Kidney tubule cell (primary cell): ENCODE measurements around the gene FAM110A.
"Not testable (repeated sequence)": the region's sequence is repeated elsewhere in the genome, so short reads cannot be mapped to it uniquely, and the experiment has no call there.

Source experiments
- DNase-seq: peaks from one replicate; pipeline ENCODE4 v3.0.0-alpha.2; 2018; ENCODE audit warnings: low spot score

FAM110A gene

GRCh38 chr20:823574-823902 is 10.0 kb upstream of the FAM110A start:
- DNase-seq, result no peak

GRCh38 chr20:824490-824889 is 9.0 kb upstream of the FAM110A start:
- DNase-seq, result no peak

- DNase-seq, result no peak
These were observed 8.6 kb upstream of the FAM110A start for GRCh38 chr20:824916-825315.

GRCh38 chr20:825710-826421 is 7.6 kb upstream of the FAM110A start:
- no peak for DNase-seq

DNA sequence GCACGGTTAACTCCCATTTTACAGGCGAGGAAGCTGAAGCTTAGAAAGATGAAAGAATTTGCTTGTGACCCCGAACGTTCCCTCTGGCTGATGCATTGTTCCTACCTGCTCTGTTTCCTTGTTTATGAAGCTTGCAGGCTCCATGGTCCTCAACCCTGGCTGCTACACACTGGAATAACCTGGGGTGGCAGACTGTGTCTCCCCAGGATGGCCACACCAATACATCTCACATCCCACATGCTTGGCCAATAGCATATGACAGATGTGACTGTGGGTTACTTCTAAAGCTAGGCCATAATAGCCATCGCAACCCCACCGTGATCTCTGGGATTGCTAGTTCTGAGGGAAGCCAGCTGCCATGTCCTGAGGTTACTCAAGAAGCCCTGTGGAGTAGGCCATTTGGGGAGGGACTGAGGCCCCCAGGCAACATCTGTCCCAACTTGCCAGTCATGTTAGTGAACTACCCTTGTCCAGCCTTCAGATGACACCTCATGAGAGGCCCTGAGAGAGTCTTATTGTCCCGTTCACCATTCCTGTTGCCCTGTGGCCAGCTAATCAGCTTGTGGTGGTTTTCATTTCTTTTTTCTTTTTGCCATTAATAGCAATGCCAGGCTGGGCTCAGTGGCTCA is 6.7 kb upstream of the FAM110A start:
- no peak for DNase-seq

DNA sequence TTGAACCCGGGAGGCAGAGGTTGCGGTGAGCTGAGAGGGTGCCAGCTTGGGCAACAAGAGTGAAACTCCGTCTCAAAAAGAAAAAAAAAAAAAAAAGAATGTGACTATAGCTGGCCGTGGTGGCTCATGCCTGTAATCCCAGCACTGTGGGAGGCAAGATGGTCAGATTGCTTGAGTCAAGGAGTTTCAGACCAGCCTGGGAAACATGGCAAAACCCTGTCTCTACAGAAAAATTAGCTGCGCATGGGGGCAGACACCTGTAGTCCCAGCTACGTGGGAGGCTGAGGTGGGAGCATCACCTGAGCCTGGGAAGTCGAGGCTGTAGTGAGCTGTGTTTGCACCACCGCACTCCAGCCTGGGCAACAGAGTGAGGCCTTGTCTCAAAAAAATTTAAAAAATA is 5.5 kb upstream of the FAM110A start:
- not testable (repeated sequence) for DNase-seq

DNA sequence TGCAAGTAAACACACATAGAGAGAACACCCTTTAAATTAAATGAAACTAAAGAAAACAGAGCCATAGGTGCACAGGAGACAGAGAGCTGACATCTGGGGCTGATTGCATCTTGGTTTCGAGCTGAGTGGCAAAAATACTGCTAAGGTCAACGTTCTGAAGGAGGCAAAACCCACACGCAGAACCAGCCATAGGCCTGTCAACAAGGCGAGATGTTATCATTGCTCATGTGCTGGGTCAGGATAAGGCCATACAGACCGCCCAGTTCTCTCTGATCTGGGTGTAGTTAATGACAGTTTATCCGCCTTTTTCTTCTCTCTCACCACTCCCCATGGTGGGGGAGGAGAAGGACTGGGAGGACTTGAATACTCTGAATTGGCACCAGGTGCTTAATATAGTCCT is 4.5 kb upstream of the FAM110A start:
- DNase-seq, result no peak

DNA sequence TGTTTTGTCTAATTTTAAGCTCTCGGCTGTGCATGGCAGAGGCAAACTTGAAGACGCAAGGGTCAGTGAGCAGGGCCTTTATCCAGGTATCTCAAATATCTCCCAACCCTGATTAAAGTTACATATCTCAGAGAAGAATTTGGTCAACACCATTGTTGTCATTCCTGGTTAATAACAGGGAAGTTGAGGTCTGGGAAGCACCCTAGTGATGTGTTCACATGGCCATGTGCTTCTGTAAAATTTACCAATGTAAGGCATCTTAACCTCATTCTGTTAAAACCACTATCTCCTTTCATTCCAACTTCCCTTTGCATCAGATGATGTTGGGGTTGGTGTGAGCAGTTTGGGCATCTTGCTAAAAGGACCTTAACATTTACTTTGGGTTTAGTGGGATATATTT is 4.0 kb upstream of the FAM110A start:
- peak; percentile 23 for DNase-seq

DNA sequence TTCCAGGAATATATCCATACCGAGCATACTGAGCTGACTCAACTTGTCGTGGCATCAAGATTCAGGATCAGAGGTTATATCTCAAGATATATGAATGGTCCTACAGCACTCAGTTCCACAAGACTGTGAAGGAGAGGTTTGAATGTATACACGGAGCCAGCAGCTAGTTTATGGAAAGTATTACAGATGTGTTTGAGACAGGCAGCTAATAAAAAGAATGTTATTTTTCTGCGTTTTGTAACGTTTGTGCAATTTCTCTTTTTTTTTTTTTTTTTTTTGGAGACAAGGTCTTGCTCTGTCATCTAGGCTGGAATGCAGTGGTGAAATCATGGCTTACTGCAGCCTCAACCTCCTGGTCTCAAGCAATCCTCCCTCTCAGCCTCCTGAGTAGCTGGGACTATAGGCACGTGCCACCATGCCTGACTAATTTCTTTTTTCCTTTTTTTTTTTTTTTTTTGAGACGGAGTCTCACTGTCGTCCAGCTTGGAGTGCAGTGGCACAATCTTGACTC is 3.4 kb upstream of the FAM110A start:
- no peak for DNase-seq

GRCh38 chr20:831251-831650 is 2.3 kb upstream of the FAM110A start:
- DNase-seq, result no peak

- DNase-seq, result no peak
These were observed 1.6 kb upstream of the FAM110A start for GRCh38 chr20:831956-832355.

DNA sequence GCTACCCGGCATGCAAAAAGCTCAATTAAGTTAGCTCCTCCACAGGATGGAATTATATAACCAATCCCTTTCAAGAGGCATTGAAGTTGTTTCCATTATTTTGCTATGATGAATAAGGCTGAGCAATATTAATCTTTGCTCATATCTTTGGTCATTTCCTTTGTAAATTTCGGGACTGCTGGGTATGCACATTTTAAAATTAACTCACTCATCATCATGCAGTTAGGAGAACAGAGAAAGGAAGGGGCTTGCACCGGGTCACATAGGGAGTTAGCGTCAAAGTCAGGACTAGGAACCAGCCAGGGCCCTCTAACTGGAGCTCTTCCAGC is 430 bp upstream of the FAM110A start:
- no peak for DNase-seq

GRCh38 chr20:834151-834746 is 734 bp downstream of the FAM110A start:
- no peak for DNase-seq

- no peak for DNase-seq
These were observed 2.1 kb downstream of the FAM110A start for GRCh38 chr20:835608-836045.

GRCh38 chr20:836190-836589 is 2.7 kb downstream of the FAM110A start:
- no peak for DNase-seq

GRCh38 chr20:839015-839414 is 5.5 kb downstream of the FAM110A start:
- no peak for DNase-seq

- no peak for DNase-seq
These were observed 6.1 kb downstream of the FAM110A start for GRCh38 chr20:839626-840025.

DNA sequence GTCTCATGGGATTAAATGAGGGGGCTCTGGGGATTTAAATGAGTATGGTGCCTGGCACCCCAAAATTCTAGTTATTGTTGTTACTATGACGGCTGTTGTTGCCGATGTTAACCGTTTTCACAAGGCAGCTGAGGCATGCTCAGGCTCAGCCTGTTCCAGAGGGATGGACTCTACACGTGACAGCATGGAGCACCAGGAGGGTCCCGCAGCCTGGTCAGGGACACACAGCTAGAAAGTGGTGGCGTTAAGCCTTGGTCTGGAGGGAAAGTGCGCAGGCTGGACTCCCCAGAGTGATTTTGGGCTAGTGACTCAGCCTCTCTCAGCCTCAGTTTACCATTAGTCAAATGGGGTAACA is 7.0 kb downstream of the FAM110A start:
- no peak for DNase-seq

GRCh38 chr20:840858-841567 is 7.5 kb downstream of the FAM110A start:
- DNase-seq, result peak; percentile 43

GRCh38 chr20:841568-842546 is 8.3 kb downstream of the FAM110A start:
- no peak for DNase-seq

DNA sequence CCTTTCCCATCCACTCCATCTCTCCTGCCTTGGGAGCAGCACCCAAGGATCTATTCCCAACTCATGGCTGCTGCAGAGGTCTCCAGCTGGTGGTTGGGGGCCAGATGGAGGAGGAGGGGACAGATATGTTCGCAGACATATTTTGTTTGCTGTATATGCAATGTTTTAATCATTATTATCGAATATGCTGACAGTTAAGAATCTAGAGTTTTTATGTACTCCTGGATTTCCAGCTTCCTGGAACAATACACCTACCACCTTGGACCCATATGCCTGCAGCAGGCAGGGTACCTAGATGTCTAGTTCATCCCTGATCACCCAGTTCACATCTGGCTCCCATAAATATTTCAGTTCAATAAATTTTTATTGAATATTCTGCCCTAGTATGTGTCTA is 9.0 kb downstream of the FAM110A start:
- no peak for DNase-seq

GRCh38 chr20:843912-844311 is 10.4 kb downstream of the FAM110A start:
- DNase-seq, result no peak
